K562 (cell line): Measurements from ENCODE around the gene CLTB. TPM values are rescaled to one million over a fixed set of nuclear protein-coding genes. Genes with fewer than 3 reads are reported as not detected.

ENCODE experiments used
- CBFA2T2 ChIP-seq: fragments of 450-650 bp; conservative IDR thresholded peaks from 2 replicates; pipeline ENCODE4 v1.6.1; 2017; ENCODE audit warnings: mild to moderate bottlenecking
- CHCHD3 ChIP-seq: fragments of 250-450 bp; sonication (Bioruptor Pico); IDR thresholded peaks from 2 replicates; pipeline ENCODE4 v2.1.2; 2022; ENCODE audit warnings: mild to moderate bottlenecking
- EP400 ChIP-seq: fragments of 450-650 bp; IDR thresholded peaks from 2 replicates; pipeline ENCODE4 v1.6.1; 2017; ENCODE audit warnings: antibody characterized with exemption, mild to moderate bottlenecking, moderate library complexity
- ETS2 ChIP-seq: IDR thresholded peaks from 2 replicates; pipeline ENCODE4 v1.6.1; 2016; ENCODE audit warnings: borderline replicate concordance, missing genetic modification characterization, mild to moderate bottlenecking, moderate library complexity, missing compliant biosample characterization; ENCODE audit not compliant: poor library complexity, severe bottlenecking
- FUS ChIP-seq: fragments of 200-400 bp; formaldehyde crosslinking; optimal IDR thresholded peaks from 2 replicates; pipeline ENCODE3; 2017; ENCODE audit warnings: low read depth, low read length
- HNRNPH1 ChIP-seq: fragments of 200-400 bp; formaldehyde crosslinking; optimal IDR thresholded peaks from 2 replicates; pipeline ENCODE3; 2017; ENCODE audit warnings: low read depth, mild to moderate bottlenecking, low read length, moderate library complexity
- MAZ ChIP-seq, 2 experiments: fragments of 450-650 bp in 1 of 2; sonication (generic) in 1 of 2; formaldehyde crosslinking; IDR thresholded peaks in 1 of 2; conservative IDR thresholded peaks in 1 of 2; 2 replicates each; pipeline versions ENCODE4 v1.4.0 to v1.5.0; 2020; ENCODE audit warnings: mild to moderate bottlenecking in 1 of 2, missing genetic modification reagents in 1 of 2
- MECOM ChIP-seq: fragments of 250-450 bp; sonication (Bioruptor Pico); IDR thresholded peaks from 2 replicates; pipeline ENCODE4 v1.8.0; 2022; ENCODE audit warnings: inconsistent platforms
- NEUROD1 ChIP-seq: fragments of 150-350 bp; IDR thresholded peaks from 2 replicates; pipeline ENCODE4 v1.6.1; 2014; ENCODE audit warnings: borderline replicate concordance, low read length, low read depth; ENCODE audit not compliant: partially characterized antibody
- PTTG1 ChIP-seq: fragments of 450-650 bp; IDR thresholded peaks from 2 replicates; pipeline ENCODE4 v1.6.1; 2016; ENCODE audit warnings: low read depth, mild to moderate bottlenecking, missing genetic modification characterization, missing compliant biosample characterization
- RBM22 ChIP-seq: fragments of 200-400 bp; formaldehyde crosslinking; IDR thresholded peaks from 2 replicates; pipeline ENCODE4 v1.6.1; 2018; ENCODE audit warnings: low read length, low read depth; ENCODE audit not compliant: poor library complexity, severe bottlenecking
- SIRT6 ChIP-seq: IDR thresholded peaks from one replicate; pipeline ENCODE4 v1.6.1; 2012; ENCODE audit warnings: low read depth, mild to moderate bottlenecking, control low read depth, inconsistent platforms, low read length, moderate library complexity
- TEAD4 ChIP-seq, 2 experiments: sonication (generic) in 1 of 2; formaldehyde crosslinking in 1 of 2; IDR thresholded peaks; 2 replicates each; pipeline versions ENCODE4 v1.6.1 to v1.8.0; 2012 to 2022; ENCODE audit warnings: borderline replicate concordance in 1 of 2, inconsistent platforms in 1 of 2, low read length in 1 of 2, mild to moderate bottlenecking in 1 of 2, missing genetic modification reagents in 1 of 2
- ZNF263 ChIP-seq: sonication (generic); formaldehyde crosslinking; IDR thresholded peaks from 2 replicates; pipeline ENCODE4 v1.8.0; 2022; ENCODE audit warnings: mild to moderate bottlenecking, missing genetic modification reagents, borderline replicate concordance
- ZNF445 ChIP-seq: fragments of 250-450 bp; sonication (Bioruptor Pico); IDR thresholded peaks from 2 replicates; pipeline ENCODE4 v1.4.0; 2020; ENCODE audit warnings: low read depth, mild to moderate bottlenecking, moderate library complexity
- ZNF778 ChIP-seq: fragments of 450-650 bp; formaldehyde crosslinking; IDR thresholded peaks from 2 replicates; pipeline ENCODE4 v1.4.0; 2020; ENCODE audit warnings: mild to moderate bottlenecking, moderate library complexity
- polyA plus RNA-seq, 8 experiments: library from polyadenylated mRNA; depleted of rRNA in 4 of 8; stranded (reverse) in 5 of 8; unstranded in 3 of 8; fragments of >200 nt; fragmentation: Nextera tagmentation in 2 of 8; fragmentation: Illumina TruSeq in 1 of 8; extraction: Ambion mirVana in 2 of 8; extraction: Trizol in 1 of 8; gene quantifications; 2 replicates each; pipeline versions ENCODE4 v1.2.1 to v1.2.3, GENCODE V29; 2011 to 2014; ENCODE audit warnings: inconsistent platforms in 1 of 8, missing spikeins in 1 of 8
- total RNA-seq, 7 experiments: library from RNA; depleted of rRNA in 6 of 7; stranded (reverse); fragments of >200 nt in 6 of 7; fragmentation: Illumina TruSeq in 2 of 7; extraction: Trizol in 2 of 7; gene quantifications; 2 replicates each; pipeline versions ENCODE4 v1.2.1 to v1.2.3, GENCODE V29; 2011 to 2021; ENCODE audit warnings: low replicate concordance in 1 of 7
- TF ChIP-seq, protein P1 (sequence below): sonication (generic); formaldehyde crosslinking; IDR thresholded peaks from 2 replicates; pipeline ENCODE4 v1.9.0; 2022; ENCODE audit warnings: mild to moderate bottlenecking, missing genetic modification reagents
- TF ChIP-seq, protein P2 (sequence below): fragments of 450-650 bp; formaldehyde crosslinking; conservative IDR thresholded peaks from 2 replicates; pipeline ENCODE4 v1.4.0; 2022; ENCODE audit warnings: mild to moderate bottlenecking, missing genetic modification characterization
- TF ChIP-seq, protein P3 (sequence below): fragments of 250-450 bp; sonication (Bioruptor Pico); IDR thresholded peaks from 2 replicates; pipeline ENCODE4 v1.8.0; 2022; ENCODE audit warnings: moderate library complexity, mild to moderate bottlenecking, inconsistent platforms
- TF ChIP-seq, protein P4 (sequence below), 2 experiments: IDR thresholded peaks; 2 replicates each; pipeline ENCODE4 v1.6.1; 2011; ENCODE audit warnings: borderline replicate concordance in 1 of 2, control low read depth in 1 of 2, low read depth in 1 of 2, low read length in 1 of 2, mild to moderate bottlenecking in 1 of 2, mixed read lengths in 1 of 2, moderate library complexity in 1 of 2; ENCODE audit not compliant: insufficient read depth in 1 of 2, insufficient read length in 1 of 2, poor library complexity in 1 of 2, severe bottlenecking in 1 of 2; ENCODE audit errors: extremely low read depth in 1 of 2
- TF ChIP-seq, protein P5 (sequence below): fragments of 250-450 bp; sonication (Bioruptor Pico); IDR thresholded peaks from 2 replicates; pipeline ENCODE4 v1.5.0; 2021

CLTB gene
- total and polyA plus RNA-seq, 9 of the 15 experiments (the other 6 are each of a cell fraction or from before 2014, with no cell fraction given): 1.8 to 117 (median 39.0) TPM

DNA sequence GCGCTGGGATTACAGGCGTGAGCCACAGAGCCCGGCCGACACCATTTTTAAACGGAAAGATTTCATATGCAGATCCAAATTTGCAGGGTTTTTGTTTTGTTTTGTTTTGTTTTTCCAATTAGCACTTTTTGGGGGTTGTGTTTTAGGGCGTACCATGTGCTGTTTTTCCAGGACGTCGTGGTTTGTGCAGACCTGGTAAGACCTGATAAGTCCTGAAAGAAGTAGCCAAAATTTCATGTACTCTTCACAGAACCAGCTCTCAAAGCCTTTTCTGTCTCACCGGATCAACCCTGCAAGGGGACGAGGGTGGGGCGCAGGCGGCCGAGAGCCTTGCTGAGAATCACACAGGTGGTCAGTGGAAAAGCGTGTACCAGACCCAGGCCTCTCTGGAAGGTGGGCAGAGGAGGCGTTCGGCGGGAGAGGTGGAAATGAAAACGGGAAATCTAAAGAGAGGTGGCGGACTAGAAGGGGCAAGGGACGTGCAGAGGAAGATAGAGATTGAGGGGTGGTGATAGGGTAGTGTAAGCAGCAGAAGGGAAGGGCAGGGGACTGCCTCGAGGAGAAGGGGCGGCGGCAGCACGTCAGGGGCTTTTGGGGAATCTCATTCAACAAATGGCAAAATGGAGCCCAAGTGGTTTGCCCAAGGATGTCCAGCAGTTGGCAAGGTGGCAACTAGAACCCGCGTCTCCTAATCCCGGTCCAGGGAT is 30.7 kb upstream of the CLTB start (continued):
- TF ChIP-seq NEUROD1 (no peak), PTTG1 (tag) (no peak), CBFA2T2 (no peak), RBM22 (no peak), MECOM (CRISPR knock-in tag) (no peak), ZNF263 (CRISPR knock-in tag) (no peak), SIRT6 (no peak), ZNF445 (no peak), FUS (no peak), ETS2 (tag) (no peak), ZNF778 (CRISPR knock-in tag) (no peak), CHCHD3 (CRISPR knock-in tag) (no peak), MAZ (CRISPR knock-in tag; conservative IDR thresholded peaks at IDR 0.05 in 1 of 2, IDR thresholded peaks at IDR 0.05 in 1 of 2) (no peak), EP400 (no peak), TEAD4 (IDR thresholded peaks at IDR 0.05; ENCODE audit: low read length) (no peak), TEAD4 (CRISPR knock-in tag; IDR thresholded peaks at IDR 0.05; ENCODE audit: borderline replicate concordance) (no peak), HNRNPH1 (no peak)
- TF ChIP-seq, protein P1, sequence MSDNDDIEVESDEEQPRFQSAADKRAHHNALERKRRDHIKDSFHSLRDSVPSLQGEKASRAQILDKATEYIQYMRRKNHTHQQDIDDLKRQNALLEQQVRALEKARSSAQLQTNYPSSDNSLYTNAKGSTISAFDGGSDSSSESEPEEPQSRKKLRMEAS (CRISPR knock-in tag): peak; percentile 47; the same call in 1 of the 2 replicates
- TF ChIP-seq, protein P2, sequence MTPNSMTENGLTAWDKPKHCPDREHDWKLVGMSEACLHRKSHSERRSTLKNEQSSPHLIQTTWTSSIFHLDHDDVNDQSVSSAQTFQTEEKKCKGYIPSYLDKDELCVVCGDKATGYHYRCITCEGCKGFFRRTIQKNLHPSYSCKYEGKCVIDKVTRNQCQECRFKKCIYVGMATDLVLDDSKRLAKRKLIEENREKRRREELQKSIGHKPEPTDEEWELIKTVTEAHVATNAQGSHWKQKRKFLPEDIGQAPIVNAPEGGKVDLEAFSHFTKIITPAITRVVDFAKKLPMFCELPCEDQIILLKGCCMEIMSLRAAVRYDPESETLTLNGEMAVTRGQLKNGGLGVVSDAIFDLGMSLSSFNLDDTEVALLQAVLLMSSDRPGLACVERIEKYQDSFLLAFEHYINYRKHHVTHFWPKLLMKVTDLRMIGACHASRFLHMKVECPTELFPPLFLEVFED (CRISPR knock-in tag): 0 out of 2 replicates have a peak, but pooled peaks have one; percentile 46
- TF ChIP-seq, protein P3, sequence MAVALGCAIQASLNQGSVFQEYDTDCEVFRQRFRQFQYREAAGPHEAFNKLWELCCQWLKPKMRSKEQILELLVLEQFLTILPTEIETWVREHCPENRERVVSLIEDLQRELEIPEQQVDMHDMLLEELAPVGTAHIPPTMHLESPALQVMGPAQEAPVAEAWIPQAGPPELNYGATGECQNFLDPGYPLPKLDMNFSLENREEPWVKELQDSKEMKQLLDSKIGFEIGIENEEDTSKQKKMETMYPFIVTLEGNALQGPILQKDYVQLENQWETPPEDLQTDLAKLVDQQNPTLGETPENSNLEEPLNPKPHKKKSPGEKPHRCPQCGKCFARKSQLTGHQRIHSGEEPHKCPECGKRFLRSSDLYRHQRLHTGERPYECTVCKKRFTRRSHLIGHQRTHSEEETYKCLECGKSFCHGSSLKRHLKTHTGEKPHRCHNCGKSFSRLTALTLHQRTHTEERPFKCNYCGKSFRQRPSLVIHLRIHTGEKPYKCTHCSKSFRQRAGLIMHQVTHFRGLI: no peak
- TF ChIP-seq, protein P4, sequence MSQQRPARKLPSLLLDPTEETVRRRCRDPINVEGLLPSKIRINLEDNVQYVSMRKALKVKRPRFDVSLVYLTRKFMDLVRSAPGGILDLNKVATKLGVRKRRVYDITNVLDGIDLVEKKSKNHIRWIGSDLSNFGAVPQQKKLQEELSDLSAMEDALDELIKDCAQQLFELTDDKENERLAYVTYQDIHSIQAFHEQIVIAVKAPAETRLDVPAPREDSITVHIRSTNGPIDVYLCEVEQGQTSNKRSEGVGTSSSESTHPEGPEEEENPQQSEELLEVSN (IDR thresholded peaks at IDR 0.05; ENCODE audit: borderline replicate concordance in 1 of 2, extremely low read depth in 1 of 2, insufficient read depth in 1 of 2, insufficient read length in 1 of 2, low read depth in 1 of 2, low read length in 1 of 2, poor library complexity in 1 of 2, severe bottlenecking in 1 of 2): peak in 1 of 2 experiments; percentile 19
- TF ChIP-seq, protein P5, sequence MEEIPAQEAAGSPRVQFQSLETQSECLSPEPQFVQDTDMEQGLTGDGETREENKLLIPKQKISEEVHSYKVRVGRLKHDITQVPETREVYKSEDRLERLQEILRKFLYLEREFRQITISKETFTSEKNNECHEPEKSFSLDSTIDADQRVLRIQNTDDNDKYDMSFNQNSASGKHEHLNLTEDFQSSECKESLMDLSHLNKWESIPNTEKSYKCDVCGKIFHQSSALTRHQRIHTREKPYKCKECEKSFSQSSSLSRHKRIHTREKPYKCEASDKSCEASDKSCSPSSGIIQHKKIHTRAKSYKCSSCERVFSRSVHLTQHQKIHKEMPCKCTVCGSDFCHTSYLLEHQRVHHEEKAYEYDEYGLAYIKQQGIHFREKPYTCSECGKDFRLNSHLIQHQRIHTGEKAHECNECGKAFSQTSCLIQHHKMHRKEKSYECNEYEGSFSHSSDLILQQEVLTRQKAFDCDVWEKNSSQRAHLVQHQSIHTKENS: no peak
